Myocyte (in vitro differentiated cells): ENCODE results near the gene SAC3D1. TPM values are rescaled to one million over a fixed set of nuclear protein-coding genes. Genes with fewer than 3 reads are reported as not detected.

Experiments used
- DNase-seq: peaks from one replicate; pipeline ENCODE4 v3.0.0-alpha.2; 2012; ENCODE audit warnings: low read depth
- total RNA-seq: library from RNA; depleted of rRNA; stranded (reverse); fragments of >200 nt; gene quantifications from 2 replicates; pipeline ENCODE4 v1.2.3, GENCODE V29; 2014

The SAC3D1 gene
- total RNA-seq, 1 donor from 2014 or later = 32.5 TPM

DNA sequence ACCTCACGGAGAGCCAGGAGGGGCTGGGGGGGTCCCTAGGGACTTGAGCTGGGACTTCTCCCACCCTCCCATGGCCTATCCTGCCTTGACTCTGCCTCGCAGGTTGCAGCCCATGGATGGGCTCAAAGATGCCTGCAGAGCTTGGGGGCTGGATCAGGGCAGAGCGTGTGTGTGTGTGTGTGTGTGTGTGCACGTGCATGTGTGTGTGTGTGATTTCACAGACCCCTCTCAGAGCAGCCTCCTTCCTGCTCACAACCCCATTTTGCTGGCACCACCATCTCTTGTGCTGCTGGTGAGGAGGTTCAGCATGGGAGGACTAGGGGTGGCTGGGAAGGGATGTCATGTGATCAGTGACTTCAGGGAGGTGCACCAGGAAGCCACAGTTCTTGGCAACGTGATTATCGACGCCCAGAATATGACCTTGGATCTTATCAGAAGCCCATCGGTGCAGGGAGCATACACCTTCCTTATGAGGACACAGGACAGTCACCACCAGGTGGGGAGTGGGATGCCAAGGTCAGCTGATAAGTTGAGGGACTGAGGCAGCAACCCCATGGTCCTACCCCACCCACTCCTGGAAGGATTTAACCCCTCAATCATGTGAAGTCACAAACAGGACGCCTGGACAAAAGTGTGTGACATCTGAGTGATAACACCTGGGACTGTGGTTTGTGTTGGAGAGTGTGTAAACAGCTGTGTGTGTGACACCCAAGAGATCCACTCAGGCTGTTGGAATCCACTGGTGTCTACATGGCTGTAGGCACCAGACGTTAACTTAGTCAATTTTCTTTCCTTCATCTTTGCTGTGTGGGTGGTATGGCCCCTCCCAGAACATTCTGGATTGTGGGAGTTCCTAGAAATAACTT, 19.2 kb downstream of the SAC3D1 start:
- peak; percentile 18 for DNase-seq

GRCh38 chr11:65060913-65061408, 20.0 kb downstream of the SAC3D1 start:
- DNase-seq = no peak

- no peak for DNase-seq
Measured at GRCh38 chr11:65063532-65063931, 22.5 kb downstream of the SAC3D1 start.

DNA sequence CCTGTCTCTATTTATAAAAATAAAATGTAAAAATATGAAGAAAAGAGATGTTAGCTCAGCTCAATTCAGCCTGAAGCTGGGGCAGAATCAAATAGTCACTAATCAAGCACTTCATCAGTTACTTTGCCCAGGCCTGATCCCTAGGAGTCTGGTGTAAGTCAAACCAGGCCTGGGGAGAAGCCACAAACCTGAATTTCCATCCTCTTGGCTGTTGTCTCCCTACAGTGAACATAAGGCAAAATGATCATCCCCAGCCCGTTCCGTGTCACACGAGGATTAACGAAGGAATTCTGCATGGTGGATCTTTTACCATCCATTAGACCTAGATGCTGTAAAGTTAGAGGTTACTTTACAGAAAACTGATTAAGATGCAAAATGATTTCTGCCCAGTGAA, 23.8 kb downstream of the SAC3D1 start:
- no peak for DNase-seq

DNA sequence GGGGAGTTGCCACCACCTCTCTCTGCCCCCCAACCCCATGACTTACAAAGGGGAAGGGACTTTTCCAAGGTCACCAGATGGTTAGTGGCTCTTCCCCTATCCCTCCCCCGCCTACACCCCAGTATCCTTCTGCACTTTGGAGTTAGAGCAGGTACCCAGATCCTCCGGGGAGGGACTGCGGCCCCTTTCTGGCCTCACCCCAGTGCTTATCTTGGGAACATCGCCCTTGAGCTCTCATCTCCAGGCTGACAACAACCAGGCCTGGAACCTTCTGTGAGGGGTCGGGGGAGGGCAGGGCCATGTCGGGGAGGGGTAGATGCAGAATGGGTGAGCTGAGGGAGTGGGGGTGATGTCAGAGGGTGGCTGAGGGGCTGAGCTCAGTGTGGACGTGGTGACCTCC, 24.8 kb downstream of the SAC3D1 start:
- no peak for DNase-seq

DNA sequence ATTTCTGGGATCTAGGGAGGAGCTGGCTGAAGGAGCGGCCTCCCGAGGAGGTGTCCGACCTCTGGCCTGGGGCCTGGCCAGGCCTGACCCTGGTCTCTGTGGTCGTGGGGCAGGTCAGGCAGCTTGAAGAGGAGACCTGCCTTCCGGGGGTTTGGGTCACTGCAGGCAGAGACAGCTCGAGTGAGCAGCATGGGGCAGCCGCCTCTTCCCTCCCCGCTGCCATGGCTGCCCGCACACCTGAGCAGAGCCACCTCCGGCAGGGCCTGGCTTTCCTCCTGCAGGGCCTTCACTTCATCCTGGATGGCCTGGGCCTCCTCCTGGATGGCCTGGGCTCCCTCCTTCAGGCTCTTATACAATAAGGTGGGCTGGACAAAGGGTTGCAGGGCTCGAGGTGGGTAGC, 25.3 kb downstream of the SAC3D1 start:
- no peak for DNase-seq

- DNase-seq = no peak
Measured at GRCh38 chr11:65066805-65067291, 25.8 kb downstream of the SAC3D1 start.

- no peak for DNase-seq
Measured at GRCh38 chr11:65067446-65067845, 26.4 kb downstream of the SAC3D1 start.

GRCh38 chr11:65069217-65069616, 28.2 kb downstream of the SAC3D1 start:
- DNase-seq = no peak

DNA sequence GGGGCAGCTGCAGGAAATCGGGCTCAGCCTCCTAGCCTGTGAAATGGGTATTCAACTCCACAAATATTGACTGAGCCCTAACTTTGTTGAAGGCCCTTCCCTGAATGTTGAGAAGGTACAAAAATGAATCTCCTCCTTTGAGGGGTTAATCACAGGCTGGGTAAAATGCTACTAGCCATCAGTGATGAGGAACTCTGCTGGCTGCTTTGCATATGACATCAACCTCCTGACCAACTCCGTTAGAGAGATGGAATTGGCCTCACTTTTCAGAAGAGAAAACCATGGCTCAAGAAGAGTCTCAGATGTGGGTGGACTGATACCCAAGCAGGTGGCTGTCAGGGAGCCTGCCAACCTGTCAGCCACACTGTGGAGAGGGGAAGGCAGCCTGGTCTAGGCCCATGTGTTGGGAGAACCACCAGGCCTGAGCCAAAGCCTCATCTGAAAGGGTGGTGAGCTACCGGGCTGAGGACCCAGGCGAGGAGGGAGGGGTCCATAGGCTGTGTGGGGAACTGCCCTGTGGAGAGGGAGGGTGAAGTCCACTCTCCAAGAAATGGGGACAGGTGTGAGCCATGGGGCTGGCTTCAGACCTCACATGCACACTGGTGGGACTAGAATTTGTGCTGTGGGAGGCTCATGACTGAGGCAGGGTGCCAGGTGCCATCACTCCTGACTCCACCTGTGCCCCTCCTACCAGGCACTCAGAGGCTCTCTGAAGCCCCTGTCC, 31.1 kb downstream of the SAC3D1 start:
- no peak for DNase-seq

- DNase-seq = no peak
Measured at GRCh38 chr11:65072631-65072966, 31.6 kb downstream of the SAC3D1 start.

GRCh38 chr11:65077451-65077850, 36.4 kb downstream of the SAC3D1 start:
- DNase-seq = no peak

DNA sequence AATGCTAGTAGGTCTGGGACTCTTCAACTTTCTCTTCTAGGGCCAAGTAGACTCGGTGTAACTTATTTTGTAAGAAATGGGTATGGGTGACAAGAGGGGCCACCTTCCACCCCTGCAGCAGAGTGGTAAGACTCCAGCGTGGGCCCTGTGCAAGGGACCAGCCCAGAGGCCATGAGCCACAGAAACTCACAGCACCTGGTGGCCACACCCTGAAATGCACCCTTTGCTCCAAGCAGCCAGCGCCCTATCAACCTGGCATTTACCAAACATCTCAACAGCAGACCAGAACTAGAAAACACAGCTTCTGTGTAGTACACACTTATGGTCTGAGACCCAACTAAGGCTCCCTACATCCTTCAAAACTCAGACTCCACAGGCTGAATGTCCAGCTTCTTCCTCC, 37.1 kb downstream of the SAC3D1 start:
- DNase-seq = peak; percentile 26

- DNase-seq = no peak
Measured at GRCh38 chr11:65078786-65079342, 37.9 kb downstream of the SAC3D1 start.

GRCh38 chr11:65083134-65083833, 42.3 kb downstream of the SAC3D1 start:
- DNase-seq = no peak

DNA sequence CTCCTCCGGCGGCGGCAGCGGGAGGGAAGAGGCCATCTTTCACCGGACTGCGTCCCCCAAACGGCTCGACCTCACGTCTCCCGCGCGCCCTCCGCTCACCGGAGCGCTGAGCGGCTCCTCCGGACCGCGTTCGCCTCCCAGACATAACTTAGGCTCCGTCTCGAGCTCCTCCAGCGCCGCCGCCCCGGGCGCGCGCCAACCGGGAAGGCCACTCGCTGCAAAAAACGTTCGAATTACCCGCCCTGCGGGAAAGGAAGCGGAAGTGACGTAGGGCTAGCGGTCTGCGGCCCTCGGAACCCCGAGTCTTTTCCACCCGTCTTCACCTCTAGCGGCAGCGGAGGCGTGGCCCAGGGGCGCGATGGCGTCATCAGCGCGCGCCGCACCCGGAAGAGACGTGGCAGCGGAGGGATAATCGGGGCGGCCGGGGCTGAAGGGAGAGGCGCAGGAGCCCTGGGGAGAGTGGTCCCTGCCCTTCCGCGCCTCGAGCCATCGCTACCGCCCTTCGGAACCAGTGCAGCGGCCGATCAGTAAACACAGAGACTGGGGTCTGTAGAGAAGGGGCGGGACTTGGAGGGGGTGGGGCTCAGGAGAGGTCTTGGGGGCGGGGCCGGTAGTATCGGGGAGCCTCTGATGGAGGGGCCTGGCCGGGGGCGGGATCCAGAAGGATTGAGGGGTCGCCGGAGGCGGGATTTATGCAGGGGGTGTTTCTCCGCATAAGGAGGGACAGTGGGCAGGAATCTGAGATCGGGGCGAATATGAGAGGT, 43.0 kb downstream of the SAC3D1 start, which contains the start of the genes CDCA5 and ZFPL1:
Gene CDCA5 (minus strand): TSS at position 207 of the 764 bp plus-strand sequence. CDS start 62 bp downstream, at position 145.
Gene ZFPL1 (plus strand): TSS at position 389 of the 764 bp plus-strand sequence. CDS start 477 bp downstream, outside the sequence.
- peak; percentile 95 for DNase-seq

- no peak for DNase-seq
Measured at GRCh38 chr11:65084598-65085375, 43.8 kb downstream of the SAC3D1 start.

DNA sequence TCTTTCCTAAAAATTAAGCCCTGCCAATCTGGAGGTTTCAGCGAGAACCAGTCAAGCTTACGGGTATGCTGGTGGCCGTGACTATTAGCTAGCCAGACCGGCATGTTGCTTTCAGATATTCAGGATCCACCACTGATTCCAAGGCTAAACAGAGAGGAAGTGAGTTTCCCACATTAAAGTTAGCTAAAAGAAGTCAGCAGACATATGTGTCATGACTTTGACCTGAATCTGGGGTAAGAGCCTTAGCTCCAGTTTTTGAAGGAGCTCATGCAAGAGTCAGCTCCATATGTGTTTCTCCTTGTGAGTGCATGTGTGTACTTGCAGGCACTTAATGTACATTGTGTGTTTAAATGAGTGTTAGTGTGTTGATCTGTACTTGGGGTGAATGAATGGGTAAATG, 44.4 kb downstream of the SAC3D1 start:
- no peak for DNase-seq

- no peak for DNase-seq
Measured at GRCh38 chr11:65086809-65087208, 45.8 kb downstream of the SAC3D1 start.

GRCh38 chr11:65087216-65087615, 46.2 kb downstream of the SAC3D1 start:
- DNase-seq = no peak
